ENCODE results near the gene COL25A1.

DNA sequence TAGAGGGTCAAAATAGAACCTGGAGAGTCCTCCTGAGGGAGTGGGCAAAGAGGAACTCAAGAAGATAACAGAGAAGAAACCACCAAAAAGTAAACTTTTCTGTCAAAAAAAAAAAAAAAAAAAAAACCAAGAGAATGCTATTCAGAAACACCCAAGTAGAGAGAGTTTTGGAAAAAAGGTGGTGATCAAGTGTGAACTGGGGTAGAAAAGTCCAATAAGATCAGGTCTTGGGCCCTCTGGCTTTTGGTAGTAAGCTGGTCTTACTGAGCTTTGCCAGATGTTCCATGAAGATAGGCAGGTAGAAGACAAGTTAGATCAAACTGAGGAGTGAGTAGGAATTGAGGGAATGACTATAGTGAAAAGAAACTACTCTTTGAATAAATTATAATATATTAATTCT, 167.5 kb downstream of the COL25A1 start:
- TF ChIP-seq TARDBP (IDR thresholded peaks at IDR 0.05) (no peak), FOXM1 (IDR thresholded peaks at IDR 0.05; ENCODE audit: borderline replicate concordance) (no peak), BHLHE40 (IDR thresholded peaks at IDR 0.05; ENCODE audit: borderline replicate concordance) (no peak), LEF1 (IDR thresholded peaks at IDR 0.05; ENCODE audit: borderline replicate concordance) (no peak), FOXK2 (IDR thresholded peaks at IDR 0.05) (no peak), ELF4 (IDR thresholded peaks at IDR 0.05) (no peak)
